PC-3 (cell line): ENCODE measurements around the gene OR2AG1. TPM values are rescaled to one million over a fixed set of nuclear protein-coding genes. Genes with fewer than 3 reads are reported as not detected.
A peak's percentile ranks its signal among the peaks of the same experiment; 100 is the strongest.

ENCODE experiments used
- ATAC-seq: fragments of 200-7000 bp; cut with Tn5 transposase; 2 replicates; pipeline ENCODE4 v1.9.1; 2020; ENCODE audit warnings: mild to moderate bottlenecking, moderate library complexity
- BruUV-seq: library from RNA; stranded (reverse); fragments of 400-500 nt; replicated peaks from 2 replicates; lab custom pipeline; 2021; lab: Mats Ljungman, UMichigan
- CTCF ChIA-PET: fragments of 300-600 bp; sonication (Branson Sonifier 250); formaldehyde crosslinking; loops from one replicate; lab custom pipeline; 2022; ENCODE audit warnings: antibody characterized with exemption; lab: Charles Lee
- POLR2A ChIA-PET: fragments of 300-600 bp; sonication (Branson Sonifier 250); formaldehyde crosslinking; loops from one replicate; lab custom pipeline; 2022; ENCODE audit warnings: antibody characterized with exemption; ENCODE audit not compliant: unreplicated experiment; lab: Charles Lee
- DNase-seq: peaks from one replicate; pipeline ENCODE4 v3.0.0-alpha.2; 2015
- H2AFZ ChIP-seq: fragments of 300-600 bp; sonication (generic); 2 replicates; pipeline ENCODE4 v1.6.0; 2016; ENCODE audit warnings: antibody characterized with exemption, low read length
- H3F3A ChIP-seq: fragments of 300-600 bp; sonication (generic); one replicate; pipeline ENCODE4 v1.6.0; 2017; ENCODE audit warnings: antibody characterized with exemption, low read length, control low read depth, mild to moderate bottlenecking; ENCODE audit not compliant: unreplicated experiment
- H3K27ac ChIP-seq: fragments of 300-600 bp; sonication (generic); 2 replicates; pipeline ENCODE4 v1.5.1; 2016; ENCODE audit warnings: mild to moderate bottlenecking, low read length
- H3K27me3 ChIP-seq: fragments of 300-600 bp; sonication (generic); 2 replicates; pipeline ENCODE4 v1.6.1; 2016; ENCODE audit warnings: low read length, mixed read lengths
- H3K36me3 ChIP-seq: fragments of 300-600 bp; sonication (generic); 2 replicates; pipeline ENCODE4 v1.6.1; 2016; ENCODE audit warnings: low read depth, mixed run types, low read length, mixed read lengths
- H3K4me1 ChIP-seq: fragments of 300-600 bp; sonication (generic); 2 replicates; pipeline ENCODE4 v1.5.1; 2016; ENCODE audit warnings: low read length; ENCODE audit not compliant: insufficient read depth
- H3K4me2 ChIP-seq: fragments of 300-600 bp; sonication (generic); 2 replicates; pipeline ENCODE4 v1.6.0; 2016; ENCODE audit warnings: low read length
- H3K4me3 ChIP-seq: fragments of 300-600 bp; sonication (generic); 2 replicates; pipeline ENCODE4 v1.5.1; 2016; ENCODE audit warnings: mild to moderate bottlenecking, low read length, mixed read lengths
- H3K79me2 ChIP-seq: fragments of 300-600 bp; sonication (generic); 2 replicates; pipeline ENCODE4 v1.6.1; 2017; ENCODE audit warnings: low read length, mixed read lengths
- H3K9ac ChIP-seq: fragments of 300-600 bp; sonication (generic); 2 replicates; pipeline ENCODE4 v1.6.0; 2016; ENCODE audit warnings: mild to moderate bottlenecking, low read length
- H3K9me2 ChIP-seq: fragments of 300-600 bp; sonication (generic); replicated peaks from 2 replicates; pipeline ENCODE4 v1.6.1; 2016; ENCODE audit warnings: mixed run types, low read length, mixed read lengths
- H3K9me3 ChIP-seq: fragments of 300-600 bp; sonication (generic); 2 replicates; pipeline ENCODE4 v1.6.1; 2016; ENCODE audit warnings: low read length, mixed read lengths
- H4K20me1 ChIP-seq: fragments of 300-600 bp; sonication (generic); 2 replicates; pipeline ENCODE4 v1.6.1; 2016; ENCODE audit warnings: low read length, mixed read lengths
- EZH2 ChIP-seq: fragments of 300-600 bp; sonication (generic); IDR thresholded peaks from one replicate; pipeline ENCODE4 v1.6.1; 2017; ENCODE audit warnings: antibody characterized with exemption, mild to moderate bottlenecking, low read length; ENCODE audit not compliant: unreplicated experiment
- EZH2phosphoT487 ChIP-seq: fragments of 300-600 bp; sonication (generic); IDR thresholded peaks from 2 replicates; pipeline ENCODE4 v1.6.1; 2018; ENCODE audit warnings: mild to moderate bottlenecking, antibody characterized with exemption, low read length, borderline replicate concordance
- intact Hi-C: fragments of 100-400 bp; cut with micrococcal nuclease; formaldehyde crosslinking; loops from 2 replicates; pipeline ENCODE4 v1.9.0; 2023
- total RNA-seq: library from RNA; depleted of rRNA; stranded (reverse); fragments of >200 nt; gene quantifications from 2 replicates; pipeline ENCODE4 v1.2.3, GENCODE V29; 2014
- TF ChIP-seq, protein P1 (sequence below): fragments of 300-600 bp; sonication (generic); conservative IDR thresholded peaks from 2 replicates; pipeline ENCODE4 v1.5.1; 2017; ENCODE audit warnings: antibody characterized with exemption, low read depth, mild to moderate bottlenecking, low read length

Gene OR2AG1
- total RNA-seq, 1 experiment from 2014 or later = not detected

DNA sequence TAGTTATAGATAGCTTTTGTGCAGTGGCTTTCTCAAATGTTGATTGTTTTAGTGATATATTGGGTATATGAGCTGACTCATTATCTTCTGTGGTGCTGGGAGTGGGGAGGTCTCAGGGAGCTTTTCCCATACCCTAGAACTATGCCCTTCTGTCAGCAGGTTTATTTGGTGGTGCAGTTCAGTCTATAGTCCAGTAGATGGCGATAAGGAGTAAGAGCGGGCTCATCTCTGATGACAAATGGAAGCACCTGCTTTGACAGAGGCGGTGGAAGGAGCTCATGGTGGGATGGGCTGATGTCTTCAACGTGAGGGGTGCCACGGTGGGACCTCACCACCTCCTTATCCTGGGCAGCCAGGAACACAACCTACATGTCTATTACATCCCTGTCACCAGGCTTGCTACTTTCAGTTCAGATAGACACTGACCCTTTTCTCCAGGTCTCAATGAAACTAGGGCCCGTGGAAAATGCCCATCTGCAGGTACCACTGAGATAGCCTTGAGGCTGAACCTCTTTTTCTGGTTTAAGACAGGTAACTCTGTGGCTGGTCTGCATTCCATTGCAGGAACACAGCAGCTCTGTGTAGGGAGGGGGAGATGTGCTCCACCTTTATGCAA, 29.7 kb downstream of the OR2AG1 start:
- intact Hi-C loops = no loop called here
- Histone ChIP-seq H3K4me3 (no peak overlapping the region), H2AFZ (no peak overlapping the region), H3K79me2 (no peaks in the 10 kb centered on the region), H3K4me2 (no peak overlapping the region), H3K27ac (no peak overlapping the region), H3F3A (no peaks in the 10 kb centered on the region), H3K9ac (no peak overlapping the region), H3K27me3 (no peaks in the 10 kb centered on the region), H3K36me3 (no peaks in the 10 kb centered on the region), H3K9me2 (no peaks in the 10 kb centered on the region), H3K4me1 (no peaks in the 10 kb centered on the region), H3K9me3 (no peaks in the 10 kb centered on the region), H4K20me1 (no peaks in the 10 kb centered on the region)
- ChIA-PET CTCF (interaction anchor here (0.5 to 1.0 kb wide), 6 partner anchors 13 to 279 kb away, joined by 3 to 4 read pairs (median 3); no protein-coding TSS in a partner anchor), POLR2A (no interaction called here)
- peak; percentile 71 for ATAC-seq
- TF ChIP-seq, protein P1, sequence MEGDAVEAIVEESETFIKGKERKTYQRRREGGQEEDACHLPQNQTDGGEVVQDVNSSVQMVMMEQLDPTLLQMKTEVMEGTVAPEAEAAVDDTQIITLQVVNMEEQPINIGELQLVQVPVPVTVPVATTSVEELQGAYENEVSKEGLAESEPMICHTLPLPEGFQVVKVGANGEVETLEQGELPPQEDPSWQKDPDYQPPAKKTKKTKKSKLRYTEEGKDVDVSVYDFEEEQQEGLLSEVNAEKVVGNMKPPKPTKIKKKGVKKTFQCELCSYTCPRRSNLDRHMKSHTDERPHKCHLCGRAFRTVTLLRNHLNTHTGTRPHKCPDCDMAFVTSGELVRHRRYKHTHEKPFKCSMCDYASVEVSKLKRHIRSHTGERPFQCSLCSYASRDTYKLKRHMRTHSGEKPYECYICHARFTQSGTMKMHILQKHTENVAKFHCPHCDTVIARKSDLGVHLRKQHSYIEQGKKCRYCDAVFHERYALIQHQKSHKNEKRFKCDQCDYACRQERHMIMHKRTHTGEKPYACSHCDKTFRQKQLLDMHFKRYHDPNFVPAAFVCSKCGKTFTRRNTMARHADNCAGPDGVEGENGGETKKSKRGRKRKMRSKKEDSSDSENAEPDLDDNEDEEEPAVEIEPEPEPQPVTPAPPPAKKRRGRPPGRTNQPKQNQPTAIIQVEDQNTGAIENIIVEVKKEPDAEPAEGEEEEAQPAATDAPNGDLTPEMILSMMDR = peak; percentile 85
- no peak for TF ChIP-seq EZH2phosphoT487
- BruUV-seq = no TSS peak
- peak; percentile 66 for DNase-seq

DNA sequence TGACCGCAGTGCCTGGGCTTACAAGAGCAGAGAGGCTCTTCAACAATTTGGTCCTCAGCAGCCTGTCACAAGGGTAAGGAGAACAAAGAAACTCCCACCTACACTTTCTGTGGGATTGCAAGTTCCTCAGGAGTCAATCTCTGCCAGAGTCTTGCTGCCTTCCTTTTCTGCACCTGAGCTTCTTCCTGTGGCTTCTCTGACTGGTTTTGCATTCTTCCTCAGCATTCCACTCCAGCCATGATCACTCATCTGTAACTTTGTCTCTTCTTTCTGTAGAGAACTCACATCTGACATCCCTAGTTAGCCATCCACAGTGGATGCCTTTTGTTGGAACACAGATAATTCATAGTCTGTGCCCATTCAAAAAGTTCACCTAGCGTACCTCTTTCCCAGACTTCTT, 30.8 kb downstream of the OR2AG1 start:
- intact Hi-C loops = no loop called here
- Histone ChIP-seq H3K27me3 (no peaks in the 10 kb centered on the region), H3K79me2 (no peaks in the 10 kb centered on the region), H3K9me2 (no peaks in the 10 kb centered on the region), H3K4me2 (no peak overlapping the region), H3K9me3 (no peaks in the 10 kb centered on the region), H3F3A (no peaks in the 10 kb centered on the region), H3K27ac (no peak overlapping the region), H3K36me3 (no peaks in the 10 kb centered on the region), H3K9ac (no peak overlapping the region), H3K4me1 (no peaks in the 10 kb centered on the region), H4K20me1 (no peaks in the 10 kb centered on the region), H3K4me3 (no peak overlapping the region), H2AFZ (no peak overlapping the region)
- no peak for DNase-seq
- no TSS peak for BruUV-seq
- no peak for TF ChIP-seq EZH2
- TF ChIP-seq, protein P1 = no peak
- TF ChIP-seq EZH2phosphoT487 = no peak
- ChIA-PET POLR2A (no interaction called here), CTCF (no interaction called here)
- ATAC-seq = no peak

DNA sequence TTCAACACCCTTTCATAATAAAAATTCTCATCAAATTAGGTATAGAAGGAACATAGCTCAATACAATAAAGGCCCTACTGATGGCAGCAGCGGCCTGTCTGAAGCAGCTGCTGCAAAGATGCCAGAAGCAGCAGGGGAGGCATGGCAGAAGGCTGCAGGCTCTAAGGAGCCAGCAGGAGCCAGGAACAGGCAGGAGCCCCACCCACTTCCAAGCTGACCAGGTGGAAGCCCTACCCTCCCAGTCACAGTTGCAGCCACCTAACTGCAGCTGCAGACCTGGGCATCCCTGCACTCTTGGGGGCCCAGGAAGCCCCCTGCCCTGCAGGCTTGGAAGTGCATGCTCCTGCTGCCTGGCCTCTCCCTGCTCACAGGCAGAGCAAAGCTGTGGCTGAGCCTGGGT, 34.9 kb downstream of the OR2AG1 start:
- intact Hi-C loops = no loop called here
- H3K27ac ChIP-seq = no peak overlapping the region
- H3K27me3 ChIP-seq = no peaks in the 10 kb centered on the region
- H3K4me3 ChIP-seq = no peak overlapping the region
- TF ChIP-seq EZH2phosphoT487 (no peak), EZH2 (no peak)
- TF ChIP-seq, protein P1 = no peak
- H3K79me2 ChIP-seq = no peaks in the 10 kb centered on the region
- H3F3A ChIP-seq = no peaks in the 10 kb centered on the region
- no peaks in the 10 kb centered on the region for H3K36me3 ChIP-seq
- no peak overlapping the region for H3K9ac ChIP-seq
- no TSS peak for BruUV-seq
- DNase-seq = no peak
- H3K4me2 ChIP-seq = no peak overlapping the region
- H3K9me2 ChIP-seq = no peaks in the 10 kb centered on the region
- peak; percentile 40; the same call in 1 of the 2 replicates for ATAC-seq
- H3K9me3 ChIP-seq = no peaks in the 10 kb centered on the region
- H4K20me1 ChIP-seq = no peaks in the 10 kb centered on the region
- POLR2A ChIA-PET = no interaction called here
- no peaks in the 10 kb centered on the region for H3K4me1 ChIP-seq
- CTCF ChIA-PET = no interaction called here
- no peak overlapping the region for H2AFZ ChIP-seq
